Hematopoietic multipotent progenitor cell treated with erythropoietin and hydrocortisone succinate and interleukin-3 and kit ligand, for 8 days (in vitro differentiated cells): ENCODE results near the gene GPC6.

Source experiments
- DNase-seq: peaks from one replicate; pipeline ENCODE4 v3.0.0-alpha.2; 2015

GPC6 gene

DNA sequence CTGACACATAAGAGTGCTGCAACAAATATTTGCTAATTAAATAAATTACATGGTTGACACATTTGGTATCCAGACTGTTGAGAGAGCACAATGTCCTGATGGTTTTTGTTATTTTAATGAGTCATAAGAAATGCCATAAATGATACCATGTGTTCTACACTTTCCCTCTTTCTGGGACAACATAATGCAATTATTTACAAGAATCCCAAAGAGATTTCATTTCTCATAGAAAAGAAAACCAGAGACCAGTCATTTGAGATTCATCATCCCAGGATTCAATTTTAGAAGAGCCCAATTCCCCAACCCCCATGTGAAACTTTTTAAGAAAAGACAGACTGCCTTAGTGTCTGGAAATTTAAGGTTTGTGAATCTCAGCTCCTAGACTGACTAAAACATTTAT is 853.3 kb downstream of the GPC6 start:
- DNase-seq: no peak

DNA sequence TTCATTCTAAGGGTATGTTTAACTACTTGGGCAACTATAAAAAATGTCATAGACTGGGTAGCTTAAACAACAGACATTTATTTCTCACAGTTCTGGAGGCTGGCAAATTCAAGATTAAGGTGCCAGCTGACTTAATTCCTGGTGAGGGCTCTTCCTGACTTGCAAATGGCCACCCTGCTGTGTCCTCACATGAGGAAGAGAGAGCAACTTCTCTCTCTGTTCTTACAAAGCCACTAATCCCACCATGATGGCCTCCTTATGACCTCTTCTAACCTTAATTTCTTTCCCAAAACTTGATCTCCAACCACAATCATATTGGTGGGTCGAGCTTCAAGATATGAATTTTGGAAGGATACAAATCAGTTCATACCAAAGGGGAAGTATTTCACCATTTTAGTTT is 853.9 kb downstream of the GPC6 start:
- DNase-seq: no peak

DNA sequence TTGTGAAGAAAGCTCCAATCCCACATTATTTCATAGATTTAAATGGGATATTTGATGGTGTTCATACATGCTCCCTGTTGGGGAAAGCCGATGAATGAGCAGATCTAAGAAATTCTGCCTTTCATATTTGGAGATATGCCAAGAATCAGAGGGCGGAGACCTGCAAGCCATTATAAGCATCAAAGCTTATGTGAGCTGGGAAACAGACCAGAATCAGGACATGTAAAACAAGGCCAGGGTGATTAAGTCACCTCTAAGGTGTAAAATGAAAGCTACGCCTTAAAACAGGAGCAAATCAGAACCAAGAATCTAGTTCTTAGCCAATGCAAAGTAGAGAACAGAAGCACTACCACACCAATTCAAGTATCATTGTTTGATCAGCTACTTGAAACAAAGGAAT is 860.5 kb downstream of the GPC6 start:
- DNase-seq: no peak

DNA sequence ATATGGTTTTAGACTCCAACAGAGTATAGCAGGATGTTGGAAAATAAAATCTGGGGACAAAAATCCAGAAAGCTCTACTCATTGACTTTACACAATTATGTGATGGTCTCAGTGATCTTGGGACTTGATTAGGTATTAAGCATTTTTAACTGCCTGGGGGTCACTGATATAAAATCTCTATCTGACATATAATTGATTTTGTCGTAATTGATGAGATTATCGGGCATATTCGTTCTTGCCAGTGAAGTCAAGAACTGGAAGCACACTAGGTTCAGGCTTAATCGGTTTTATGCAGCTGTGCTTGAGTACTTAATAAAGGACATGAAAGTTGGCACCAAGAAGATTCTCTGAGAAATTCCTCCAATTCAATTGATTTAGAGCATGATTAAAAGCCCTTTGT is 862.1 kb downstream of the GPC6 start:
- DNase-seq: no peak

DNA sequence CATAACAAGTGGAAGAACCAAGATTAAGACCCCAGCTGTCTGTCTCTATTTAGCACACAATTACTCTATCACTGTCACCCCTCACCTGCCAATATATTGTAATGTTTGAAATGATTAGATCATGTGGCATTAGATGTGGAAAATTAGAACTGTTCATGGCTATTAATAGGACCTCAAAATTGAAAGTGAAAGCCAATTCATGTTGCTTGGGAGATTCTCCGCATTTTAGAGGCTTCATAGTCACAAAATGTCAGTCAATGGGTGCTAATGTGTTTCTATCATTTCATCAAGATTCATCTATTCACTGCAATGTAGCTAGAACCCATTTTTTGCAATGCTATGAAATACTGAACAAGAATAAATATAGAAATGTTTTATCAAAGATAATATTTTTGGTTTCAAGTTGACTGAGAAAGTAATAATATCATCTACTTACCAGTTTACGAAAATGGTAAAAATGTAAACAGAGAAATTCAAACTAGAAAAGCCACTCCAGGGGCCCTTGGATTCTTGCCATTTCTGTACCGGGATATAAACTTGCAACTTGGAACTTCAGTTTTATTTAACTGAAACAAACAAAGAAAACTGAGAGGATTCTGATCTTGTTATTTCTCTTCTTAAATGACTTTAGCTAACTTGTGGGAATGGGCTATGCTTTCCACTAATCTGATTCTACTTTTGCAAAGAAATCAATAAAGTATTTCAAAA is 864.3 kb downstream of the GPC6 start:
- no peak for DNase-seq

DNA sequence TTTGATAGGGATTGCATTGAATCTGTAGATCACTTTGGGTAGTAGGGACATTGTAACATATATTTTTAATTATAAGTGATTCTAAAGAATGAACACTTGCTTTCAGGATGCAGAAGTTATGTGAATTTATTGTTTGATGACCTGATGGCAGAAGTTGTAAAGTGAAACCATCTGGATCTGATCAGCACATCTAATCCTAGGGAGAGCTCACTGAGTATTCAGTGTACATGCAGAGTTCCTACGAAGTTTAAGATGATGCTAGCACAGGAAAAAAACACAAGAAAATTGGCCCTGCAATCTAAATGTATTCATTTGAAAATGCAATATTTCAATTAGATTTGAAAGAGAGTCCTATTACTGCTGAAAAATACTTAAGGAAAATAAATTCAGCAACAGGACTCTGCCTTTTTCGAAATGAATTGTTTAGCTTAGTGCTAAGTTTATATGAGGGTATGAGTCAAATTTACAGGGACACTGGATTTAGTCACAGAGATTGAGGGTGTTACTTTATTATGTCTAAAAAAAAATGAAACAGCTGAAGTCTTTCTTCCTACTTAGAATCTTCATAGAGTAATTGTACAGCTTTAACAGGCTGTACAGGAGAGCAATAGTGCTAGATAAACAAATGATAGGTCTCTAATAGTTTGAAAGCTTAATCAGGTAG is 867.2 kb downstream of the GPC6 start:
- DNase-seq: no peak

DNA sequence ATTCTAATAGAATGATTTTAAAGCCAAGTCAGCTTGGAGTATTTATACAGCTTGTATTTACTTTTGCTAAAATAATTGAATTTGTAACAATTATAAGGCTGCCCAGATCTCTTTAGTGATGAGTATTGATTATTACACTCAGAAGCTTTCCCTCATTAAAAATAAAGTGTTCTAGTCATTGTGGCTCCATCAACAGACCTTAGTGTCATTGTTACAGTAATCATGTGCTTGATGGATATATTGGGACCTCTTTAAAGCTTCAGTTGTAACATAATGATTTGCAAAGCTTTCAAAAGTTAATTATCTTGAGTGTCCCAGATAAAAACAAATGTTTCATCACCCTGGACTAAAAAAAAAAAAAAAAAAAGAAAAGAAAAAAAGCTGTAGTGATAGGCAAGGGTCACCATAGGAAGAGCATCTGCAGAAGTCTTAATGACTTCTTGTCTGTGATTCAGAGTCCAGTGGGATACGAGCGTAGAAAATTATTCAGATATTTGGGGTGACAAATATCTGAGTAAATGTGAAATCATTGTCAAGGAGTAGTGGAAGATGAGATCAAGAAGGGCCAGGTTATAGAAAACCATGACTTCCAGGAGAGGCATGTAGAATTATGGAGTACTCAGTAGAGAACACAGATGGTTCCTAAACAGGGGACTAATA is 883.2 kb downstream of the GPC6 start:
- DNase-seq: no peak

DNA sequence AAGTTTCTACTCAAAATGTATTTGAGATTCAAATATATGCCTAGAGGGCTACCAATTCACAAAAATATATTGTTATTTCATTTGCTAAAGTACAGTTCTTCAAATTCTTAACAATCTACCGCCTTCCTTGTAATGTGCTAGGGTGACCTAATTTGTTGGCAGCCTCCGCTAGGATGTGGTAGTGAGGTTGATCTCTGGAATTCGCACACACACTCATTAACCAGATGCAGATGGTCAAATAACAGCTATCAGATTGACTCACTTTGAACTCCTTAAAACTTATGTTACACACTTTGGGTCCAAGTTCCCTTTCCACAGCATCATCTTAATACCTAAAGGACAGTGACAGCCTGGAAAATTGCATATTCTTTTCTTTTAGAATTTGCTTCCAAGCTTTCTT is 885.6 kb downstream of the GPC6 start:
- no peak for DNase-seq

DNA sequence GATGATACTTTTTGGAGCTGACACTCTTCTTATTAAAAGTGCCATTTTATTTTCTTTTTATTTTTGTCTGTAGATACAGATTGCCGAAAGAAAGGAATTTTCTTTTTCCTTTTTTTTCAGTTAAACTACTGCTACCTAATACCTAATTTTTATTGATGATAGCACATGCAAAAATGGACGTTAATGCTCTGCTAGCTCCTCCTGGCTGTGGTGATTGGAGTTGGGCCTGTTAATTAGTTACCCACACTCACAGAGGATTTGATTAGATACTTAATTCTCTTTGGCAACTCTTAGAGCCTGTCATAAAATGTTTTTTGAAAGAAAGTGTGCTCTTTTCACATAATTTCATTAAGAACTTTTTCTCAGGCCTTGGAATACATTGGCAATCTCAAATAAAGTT is 886.1 kb downstream of the GPC6 start:
- no peak for DNase-seq

DNA sequence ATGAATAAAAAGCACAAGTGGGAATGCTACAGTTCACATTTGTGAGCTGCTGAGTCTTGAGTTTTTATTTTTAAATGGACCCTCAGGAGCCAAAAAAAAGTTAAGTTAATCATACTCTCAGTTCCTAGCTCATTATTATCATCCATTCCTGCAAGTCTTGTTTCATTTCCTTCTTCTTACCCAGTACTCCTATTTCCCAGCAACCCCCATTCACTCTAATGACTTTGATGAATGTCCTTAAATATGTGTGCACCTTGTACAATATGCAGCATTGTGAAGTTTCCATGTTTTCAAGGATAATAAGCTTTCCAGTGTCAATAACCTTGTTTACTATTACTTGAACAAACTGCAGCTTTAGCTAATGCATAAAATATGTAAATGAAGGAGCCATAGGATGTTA is 886.6 kb downstream of the GPC6 start:
- DNase-seq: no peak

DNA sequence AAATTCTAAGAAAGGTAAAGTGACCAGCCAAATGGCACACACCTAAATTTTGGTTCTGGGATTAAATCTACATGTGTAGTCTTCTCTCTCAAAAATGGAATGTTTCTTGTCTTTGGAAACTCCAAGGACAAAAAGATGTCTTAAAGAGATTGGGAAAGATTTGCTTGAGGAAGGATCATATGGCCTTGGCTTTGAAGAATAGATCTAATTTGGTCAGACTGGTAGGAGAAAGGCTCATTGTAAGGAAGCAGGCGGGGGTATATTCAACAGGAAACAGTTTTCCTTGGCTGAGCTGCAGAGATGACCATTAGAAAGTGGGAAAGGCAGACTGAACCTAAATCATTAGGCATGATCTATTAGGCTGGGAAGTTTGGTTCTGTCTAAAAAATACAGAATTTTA is 887.6 kb downstream of the GPC6 start:
- no peak for DNase-seq

DNA sequence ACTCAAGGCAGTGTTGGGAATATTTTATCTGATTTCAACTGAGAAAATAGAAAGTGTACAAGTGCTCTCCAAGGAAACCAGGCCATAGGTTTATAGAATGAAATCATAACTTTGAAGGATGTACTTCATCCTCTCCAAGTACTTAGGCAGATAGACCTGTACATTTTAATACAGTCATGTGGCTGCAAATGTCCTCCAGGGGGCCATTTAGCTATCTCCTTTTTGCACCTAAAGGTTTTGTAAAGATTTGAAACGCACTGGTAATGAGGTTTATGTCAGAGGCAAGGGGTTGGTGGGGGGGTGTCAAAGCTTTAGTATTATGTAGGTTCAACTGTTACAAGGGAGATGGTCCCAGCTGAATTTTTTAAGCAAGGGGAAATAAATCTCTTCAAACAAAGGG is 888.4 kb downstream of the GPC6 start:
- no peak for DNase-seq

DNA sequence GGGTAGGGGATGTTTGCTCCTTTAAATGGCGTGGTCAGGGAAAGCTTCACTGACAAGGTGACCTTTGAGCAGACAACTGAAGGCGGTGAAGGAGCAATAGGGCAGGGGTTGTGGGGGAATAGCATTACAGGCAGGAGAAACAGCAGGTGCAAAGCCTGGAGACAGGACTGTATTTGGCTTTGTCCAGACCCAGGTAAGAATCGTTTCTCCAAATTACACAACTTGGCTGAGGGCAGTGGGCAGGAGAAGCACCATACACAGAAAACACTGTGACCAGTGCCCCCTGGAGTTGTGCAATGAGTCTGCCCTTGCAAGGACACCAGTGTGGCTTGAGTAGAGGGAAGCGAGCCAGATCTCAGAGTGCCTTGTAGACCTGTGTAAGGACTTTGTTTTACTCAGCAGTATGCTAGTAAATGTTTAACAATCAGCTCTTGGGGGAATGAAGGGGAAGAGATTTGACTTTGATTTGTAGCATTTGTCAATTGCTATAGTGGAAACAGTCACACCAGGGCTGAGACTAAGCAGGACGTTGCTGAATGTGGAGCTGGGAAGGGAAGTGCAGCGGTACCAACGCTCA is 892.8 kb downstream of the GPC6 start:
- DNase-seq: no peak

DNA sequence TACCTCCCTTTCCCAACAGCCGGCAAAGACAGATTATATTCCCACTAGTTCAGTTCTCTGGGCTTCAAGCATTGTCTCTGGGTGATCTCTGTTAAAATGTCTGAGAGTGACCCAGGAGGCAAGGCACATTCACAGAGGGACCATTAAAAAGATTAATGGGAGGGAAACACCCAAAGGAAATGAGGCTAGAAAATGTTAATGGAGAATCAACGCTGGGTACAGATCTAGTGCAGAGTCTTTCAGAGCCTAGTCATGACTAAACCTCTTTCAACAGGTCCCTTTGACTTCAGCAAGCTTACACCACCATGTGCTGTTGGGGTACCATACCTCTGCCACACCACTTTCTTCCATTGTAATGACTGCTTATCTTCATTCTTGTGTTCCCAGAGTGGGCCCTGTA is 894.3 kb downstream of the GPC6 start:
- no peak for DNase-seq

DNA sequence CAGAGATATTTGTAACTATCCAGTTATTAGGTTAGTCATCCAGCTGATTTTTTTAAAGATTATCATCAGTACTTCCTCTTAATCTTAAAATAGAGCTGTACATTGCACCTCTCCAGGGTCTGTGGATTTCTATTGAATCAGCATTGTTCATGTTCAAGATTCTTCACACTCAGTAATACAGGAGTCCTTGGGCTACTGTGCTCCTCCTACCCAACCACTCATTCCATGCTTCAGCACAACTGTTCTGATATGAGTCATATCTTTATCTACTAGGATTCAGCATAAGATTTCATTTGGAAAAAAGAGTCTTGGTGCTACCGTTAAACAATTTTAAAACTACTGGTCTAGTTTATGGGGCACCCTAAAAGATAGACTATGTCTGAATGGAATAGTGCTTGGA is 895.1 kb downstream of the GPC6 start:
- DNase-seq: no peak

DNA sequence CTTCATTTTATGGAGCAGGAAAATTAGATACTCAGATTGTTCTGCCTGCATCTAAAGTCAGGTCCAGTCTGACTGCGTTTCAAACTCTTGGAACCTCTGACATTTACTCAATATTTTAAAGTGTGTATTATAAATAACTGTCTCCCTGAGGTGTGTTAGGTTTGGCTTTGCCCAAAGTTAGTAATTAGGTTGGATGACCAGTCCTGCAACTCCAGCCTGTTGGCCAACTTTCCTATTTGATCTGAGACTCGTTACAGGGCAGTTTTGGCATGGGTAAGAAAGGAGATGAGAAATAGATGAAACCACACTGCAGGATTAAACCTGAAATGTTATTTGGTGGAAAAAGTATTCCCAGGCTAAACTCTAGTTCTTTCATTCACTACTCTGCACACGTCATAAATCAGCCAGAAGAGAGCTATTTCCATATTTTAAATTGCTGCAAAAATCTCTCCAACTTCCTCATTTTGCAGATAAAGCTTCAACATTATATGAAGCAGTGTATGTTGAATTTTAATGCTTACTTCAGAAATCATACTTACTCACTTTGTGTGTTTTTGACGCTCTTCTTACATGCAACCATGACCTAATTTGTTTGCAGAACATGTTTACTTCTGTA is 895.8 kb downstream of the GPC6 start:
- no peak for DNase-seq

DNA sequence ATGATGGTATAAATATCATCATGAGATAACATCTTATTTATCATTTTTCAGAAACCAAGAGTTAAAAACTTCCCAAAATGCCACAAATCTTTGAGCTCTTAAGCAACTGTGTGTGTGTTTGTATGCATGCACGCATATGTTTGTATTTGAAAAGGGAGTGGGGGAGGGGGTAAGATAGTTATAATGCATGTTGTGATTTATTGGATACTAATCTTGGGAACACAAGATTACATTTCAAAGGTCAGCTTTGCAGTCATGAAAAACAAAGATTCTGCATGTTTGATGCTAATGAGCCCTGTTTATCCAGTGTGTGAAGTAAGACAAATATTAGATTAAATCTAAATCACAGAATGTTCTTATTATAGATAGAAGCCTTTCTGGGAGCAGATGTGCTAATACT is 897.0 kb downstream of the GPC6 start:
- no peak for DNase-seq

DNA sequence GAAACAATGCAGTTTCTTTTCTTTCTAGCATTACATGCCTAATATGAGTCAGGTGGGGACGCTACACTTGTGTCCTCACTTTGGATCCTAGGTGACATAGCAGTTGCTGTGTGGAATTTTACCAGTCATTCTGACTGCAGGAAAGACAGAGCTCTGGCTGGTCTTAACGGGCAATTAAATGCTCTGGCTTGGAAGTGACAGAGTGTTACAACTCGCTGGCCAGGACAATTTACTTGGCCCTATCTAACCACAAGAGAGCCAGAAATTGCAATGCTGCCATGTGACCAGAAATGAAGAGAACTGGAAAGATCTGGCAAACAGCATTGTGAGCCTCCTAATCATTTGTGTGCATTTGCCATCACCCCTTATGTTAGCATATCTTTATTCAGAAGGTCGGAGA is 901.8 kb downstream of the GPC6 start:
- DNase-seq: no peak

DNA sequence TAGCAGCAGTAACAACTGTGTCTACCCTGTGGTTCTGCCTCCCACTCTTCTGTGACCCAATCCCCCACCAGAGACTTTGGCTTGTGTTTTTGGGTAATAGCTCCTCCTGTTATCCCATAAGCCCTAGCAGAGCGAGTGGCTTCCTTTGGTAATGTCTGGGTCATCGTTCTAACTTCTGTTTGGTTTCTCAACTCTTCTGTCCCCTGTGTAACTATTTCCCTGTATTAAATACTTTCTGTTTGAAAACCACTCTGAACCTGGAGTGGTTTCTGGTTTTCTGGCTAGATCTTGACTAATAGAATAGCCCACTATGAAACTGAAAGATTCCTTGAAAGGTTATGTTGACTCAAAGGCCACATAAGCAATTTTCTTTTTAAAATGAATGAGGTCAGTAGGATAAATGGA is 902.9 kb downstream of the GPC6 start:
- DNase-seq: no peak

DNA sequence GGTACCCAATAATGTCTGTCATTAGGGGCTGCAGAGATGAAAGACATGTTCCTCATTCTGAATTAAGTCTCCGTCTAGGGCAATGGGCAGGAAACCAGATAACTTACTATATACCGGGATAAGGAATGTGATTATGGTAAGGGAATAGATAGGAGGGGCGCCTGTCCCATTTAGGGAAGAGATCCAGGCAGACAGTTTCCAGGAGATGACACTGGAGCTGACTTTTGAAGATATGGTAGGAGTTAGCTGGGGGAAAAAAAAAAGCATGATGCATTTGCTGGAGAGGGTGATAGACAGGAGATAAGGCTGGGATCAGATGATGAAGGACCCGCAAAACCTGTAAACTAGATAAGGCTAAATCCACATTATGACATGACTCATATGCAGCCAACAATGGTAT is 912.2 kb downstream of the GPC6 start:
- DNase-seq: no peak

DNA sequence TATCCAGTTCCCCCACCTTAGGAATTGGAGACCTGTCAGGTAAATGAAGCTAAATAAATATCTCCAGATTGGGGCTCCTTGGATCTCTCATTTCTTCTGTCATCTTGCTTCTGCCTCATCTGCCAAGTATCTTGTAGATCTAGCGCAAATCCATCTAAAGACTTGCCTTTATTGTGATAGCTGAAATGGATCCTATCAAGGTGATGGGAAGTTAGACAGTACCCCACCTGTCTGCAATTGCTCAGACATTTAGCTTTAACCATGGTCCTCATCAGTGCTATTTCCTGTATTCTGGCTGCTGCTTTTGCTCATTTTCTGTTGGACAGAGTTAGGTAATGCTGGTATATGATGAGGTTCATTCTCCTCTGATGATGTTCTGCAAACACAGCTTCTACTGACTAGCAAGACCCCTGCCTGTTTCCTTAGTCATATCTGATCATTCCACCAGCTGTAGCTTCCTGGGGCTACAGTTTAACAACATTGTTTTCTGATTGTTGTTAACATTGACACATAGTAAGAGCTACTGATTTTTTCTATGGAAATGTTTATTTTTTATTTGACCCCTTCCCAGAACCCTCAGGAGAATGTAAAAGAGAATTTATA is 912.9 kb downstream of the GPC6 start:
- no peak for DNase-seq

DNA sequence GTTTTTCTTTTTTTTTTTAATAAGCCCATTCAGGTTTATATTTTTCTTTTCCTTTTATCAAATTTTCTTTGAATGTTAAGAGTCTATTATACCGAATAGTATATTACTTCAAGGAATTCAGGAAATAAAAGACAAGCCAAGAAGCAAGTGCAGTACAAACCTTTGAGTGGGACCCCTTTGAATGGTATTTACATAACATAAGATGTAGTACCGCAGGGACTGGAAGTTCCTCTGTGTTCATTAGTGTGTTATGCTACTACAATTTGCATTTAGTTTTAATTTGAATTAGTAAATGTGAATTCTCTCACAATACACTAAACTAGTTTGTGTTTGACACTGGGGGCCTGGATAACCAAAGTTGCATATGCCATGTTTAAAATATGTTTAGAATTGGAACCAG is 913.4 kb downstream of the GPC6 start:
- DNase-seq: no peak

DNA sequence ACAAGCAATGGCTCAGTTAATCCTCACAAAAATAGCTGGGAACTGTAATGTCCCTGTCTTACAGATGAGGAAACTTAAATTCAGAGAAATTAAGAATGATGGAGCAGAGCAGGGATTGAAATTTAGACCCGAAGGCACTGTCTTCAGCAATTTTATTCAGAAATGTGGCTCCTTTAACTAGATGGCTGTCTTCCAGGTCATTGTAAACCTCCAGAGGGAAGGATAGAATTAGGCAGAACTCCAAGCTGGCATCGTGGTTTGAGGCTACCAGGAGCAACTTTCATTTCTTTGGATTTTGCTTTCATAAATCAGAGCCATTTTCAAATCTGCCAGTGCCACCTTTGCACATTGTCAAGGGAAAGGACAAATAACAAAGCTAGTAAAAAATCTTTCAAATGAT is 913.9 kb downstream of the GPC6 start:
- no peak for DNase-seq
